Epithelial cell of esophagus (primary cell): Measurements from ENCODE around the gene ENTR1.

Source experiments
- DNase-seq: peaks from one replicate; pipeline ENCODE4 v3.0.0; 2010; ENCODE audit warnings: low read depth
- H3K4me3 ChIP-seq: 2 replicates; pipeline ENCODE4 v1.5.1; 2011; ENCODE audit warnings: mild to moderate bottlenecking, low read length, control low read depth
- TF ChIP-seq, protein P1 (sequence below): IDR thresholded peaks from 2 replicates; pipeline ENCODE4 v1.5.1; 2011; ENCODE audit warnings: low read depth, mild to moderate bottlenecking, low read length, control low read depth, inconsistent platforms; ENCODE audit not compliant: insufficient read depth; ENCODE audit errors: missing control alignments

ENTR1 gene

DNA sequence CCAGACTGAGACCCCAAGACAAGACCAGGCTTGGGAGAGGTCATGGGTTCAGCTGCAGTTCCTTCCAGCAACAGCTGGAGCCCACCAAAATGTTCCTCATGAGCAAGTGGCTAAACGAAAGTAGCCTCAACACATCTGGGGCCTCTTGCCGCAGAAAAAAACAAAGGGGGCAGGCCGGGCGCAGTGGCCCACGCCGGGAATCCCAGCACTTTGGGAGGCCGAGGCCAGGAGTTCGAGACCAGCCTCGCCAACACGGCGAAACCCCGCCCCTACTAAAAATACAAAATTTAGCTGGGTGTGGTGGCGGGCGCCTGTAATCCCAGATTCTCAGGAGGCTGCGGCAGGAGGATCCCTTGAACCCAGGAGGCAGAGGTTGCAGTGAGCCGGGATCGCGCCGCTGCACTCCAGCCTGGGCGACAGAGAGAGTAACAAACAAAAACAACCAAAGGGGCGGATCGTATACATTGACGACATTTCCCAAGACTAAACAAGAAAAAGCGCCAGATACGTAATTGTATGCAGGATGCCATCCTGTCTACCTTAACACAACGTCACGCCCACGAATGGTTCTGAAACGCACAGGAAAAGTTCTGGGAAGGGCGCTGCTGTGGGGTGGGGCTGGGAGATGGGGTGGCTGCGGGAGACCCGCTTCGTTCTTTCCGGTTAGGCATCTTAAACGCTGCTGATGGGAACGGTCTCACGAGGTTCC, 27.6 kb upstream of the ENTR1 start:
- TF ChIP-seq, protein P1, sequence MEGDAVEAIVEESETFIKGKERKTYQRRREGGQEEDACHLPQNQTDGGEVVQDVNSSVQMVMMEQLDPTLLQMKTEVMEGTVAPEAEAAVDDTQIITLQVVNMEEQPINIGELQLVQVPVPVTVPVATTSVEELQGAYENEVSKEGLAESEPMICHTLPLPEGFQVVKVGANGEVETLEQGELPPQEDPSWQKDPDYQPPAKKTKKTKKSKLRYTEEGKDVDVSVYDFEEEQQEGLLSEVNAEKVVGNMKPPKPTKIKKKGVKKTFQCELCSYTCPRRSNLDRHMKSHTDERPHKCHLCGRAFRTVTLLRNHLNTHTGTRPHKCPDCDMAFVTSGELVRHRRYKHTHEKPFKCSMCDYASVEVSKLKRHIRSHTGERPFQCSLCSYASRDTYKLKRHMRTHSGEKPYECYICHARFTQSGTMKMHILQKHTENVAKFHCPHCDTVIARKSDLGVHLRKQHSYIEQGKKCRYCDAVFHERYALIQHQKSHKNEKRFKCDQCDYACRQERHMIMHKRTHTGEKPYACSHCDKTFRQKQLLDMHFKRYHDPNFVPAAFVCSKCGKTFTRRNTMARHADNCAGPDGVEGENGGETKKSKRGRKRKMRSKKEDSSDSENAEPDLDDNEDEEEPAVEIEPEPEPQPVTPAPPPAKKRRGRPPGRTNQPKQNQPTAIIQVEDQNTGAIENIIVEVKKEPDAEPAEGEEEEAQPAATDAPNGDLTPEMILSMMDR: no peak
- peak; percentile 29 for DNase-seq
- peak overlapping the region; percentile 65 for H3K4me3 ChIP-seq

DNA sequence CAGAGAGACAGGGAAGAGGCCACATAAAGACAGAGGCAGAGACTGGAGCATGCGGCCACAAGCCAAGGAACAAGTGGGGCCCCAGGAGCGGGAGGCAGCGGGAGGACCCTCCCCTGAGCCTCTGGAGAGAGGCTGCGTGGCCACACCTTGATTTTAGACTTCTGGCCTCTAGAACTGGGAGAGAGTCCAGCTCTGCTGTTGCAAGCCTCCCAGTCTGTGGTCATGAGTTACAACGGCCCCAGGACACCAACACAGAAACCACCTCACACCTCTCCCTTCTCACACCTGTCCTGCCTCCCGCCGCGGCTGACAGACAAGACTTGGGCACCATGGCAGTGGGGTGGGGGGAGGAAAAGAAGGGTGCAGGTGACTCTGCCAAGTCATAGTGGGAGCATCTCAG, 27.0 kb upstream of the ENTR1 start:
- peak; percentile 33 for DNase-seq
- H3K4me3 ChIP-seq: peak overlapping the region; percentile 65
- TF ChIP-seq, protein P1: no peak

DNA sequence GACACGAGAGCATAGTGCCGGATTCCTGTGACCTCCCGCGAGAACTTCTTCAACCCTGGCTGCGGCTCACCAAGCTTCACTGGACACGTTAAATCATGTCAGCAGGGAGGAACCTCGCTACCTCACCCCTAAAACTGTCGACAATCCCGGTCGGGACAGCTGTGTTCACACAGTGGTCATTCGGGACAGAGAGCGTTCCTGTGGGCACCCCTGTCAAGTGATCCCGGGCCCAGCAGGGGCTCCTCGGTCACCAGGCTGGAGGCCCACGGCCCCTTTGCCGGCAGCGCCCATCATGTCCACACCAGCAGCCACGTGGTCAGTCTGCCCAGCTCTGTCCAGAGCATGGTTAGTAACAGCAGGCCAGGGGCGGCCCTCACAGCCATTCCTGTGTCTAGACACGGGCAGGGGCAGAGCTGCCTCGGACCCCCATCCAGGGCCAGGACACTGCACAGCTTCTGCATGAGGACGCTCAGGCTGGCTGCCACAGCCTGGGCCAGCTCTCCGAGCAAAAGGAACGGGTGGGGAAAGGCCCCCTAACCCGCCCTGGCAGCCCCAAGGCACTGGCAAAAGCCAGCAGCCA, 25.7 kb upstream of the ENTR1 start:
- no peak overlapping the region for H3K4me3 ChIP-seq
- DNase-seq: no peak
- TF ChIP-seq, protein P1: no peak

DNA sequence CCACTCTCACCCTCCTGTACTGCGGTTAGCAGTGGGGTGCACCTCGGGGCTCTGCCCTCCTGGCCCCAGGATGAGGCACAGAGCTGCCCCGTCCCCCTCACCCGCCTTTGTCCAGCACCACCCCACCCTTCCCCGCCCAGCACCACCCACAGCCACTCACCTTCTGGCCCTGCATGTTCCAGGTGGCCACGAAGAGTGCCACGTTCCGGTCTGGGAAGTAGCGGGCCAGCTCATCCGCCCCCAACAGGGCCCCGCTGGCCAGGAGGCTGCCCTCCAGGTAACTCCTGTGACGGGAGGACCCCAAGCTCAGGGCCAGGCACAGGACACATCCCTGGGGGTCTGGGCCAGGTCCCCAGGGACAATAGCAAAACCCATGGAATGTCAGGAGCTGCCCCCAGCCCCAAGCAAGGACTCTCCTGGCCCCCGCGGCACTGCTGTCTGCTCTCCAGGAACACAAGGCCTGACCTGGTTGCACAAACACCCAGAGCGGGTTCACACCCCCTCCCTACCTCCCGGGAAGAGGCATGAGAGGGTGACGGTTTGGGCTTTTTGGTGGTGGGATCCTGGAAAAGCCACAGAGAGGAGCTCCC, 24.3 kb upstream of the ENTR1 start:
- TF ChIP-seq, protein P1: no peak
- no peak overlapping the region for H3K4me3 ChIP-seq
- DNase-seq: no peak

DNA sequence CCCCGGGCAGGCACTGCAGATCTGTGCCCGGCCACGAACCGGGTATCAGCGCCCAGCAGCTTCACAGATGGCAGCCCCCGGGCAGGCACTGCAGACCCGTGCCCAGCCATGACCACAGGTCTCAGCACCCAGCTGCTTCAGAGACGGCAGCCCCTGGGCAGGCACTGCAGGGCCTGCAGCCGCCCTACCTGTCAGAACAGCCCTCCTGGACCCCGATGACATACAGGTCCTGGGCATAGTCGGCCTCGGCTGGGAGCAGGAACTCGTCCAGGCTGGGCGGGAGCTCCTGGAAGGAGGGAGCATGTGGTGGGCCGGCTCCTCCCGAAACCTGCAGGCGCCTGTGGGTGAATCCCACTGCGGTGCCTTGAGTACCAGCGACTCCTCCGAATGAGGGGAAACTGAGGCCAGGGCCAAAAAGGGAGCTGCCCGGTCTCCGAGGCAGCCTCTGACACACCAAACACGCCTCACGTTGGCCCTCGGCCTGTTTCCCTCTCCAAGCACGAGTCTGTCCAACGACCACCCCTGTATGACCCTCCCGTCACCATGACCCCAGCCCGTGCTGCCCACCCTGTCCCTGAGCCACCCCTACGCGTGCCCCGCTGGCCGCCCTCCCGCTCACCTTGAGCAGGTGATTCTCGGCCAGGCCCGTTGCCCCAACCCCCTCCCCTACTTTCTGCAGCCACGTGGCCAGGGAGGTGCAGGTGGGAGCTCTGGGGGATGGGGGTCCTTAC, 23.6 kb upstream of the ENTR1 start:
- DNase-seq: no peak
- TF ChIP-seq, protein P1: no peak
- H3K4me3 ChIP-seq: no peak overlapping the region

DNA sequence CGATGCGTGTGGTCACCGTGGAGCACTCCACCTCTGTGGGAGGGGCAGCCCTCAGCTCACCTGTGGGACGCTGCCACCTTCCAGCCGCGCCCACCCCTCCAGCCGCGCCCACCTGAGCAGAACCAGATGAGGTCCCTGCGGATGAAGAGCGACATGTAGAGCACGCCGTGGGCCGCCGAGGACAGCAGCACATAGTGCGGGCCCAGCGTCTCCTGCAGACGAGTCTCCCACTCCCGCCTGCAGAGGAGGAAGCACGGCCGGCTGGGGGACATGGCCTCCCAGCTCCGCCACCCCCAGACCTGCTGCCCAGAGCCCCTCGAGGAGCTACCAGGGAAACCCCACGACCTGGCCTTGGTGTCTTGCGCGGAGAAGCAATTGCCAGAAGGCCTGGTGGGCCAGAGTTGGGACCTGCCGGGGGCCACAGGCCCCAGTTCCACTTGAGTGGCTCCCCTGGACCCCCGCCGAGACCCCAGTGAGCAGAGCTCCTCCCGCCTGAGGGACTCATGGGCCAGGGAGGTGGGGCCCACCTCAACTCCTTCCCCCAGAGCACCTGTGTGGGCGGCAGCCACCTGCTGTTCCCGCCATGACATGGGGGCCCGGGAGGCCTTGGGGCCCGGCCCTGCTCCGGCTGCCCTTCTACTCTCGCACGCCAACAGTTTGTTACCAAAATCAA, 22.8 kb upstream of the ENTR1 start:
- no peak for DNase-seq
- no peak overlapping the region for H3K4me3 ChIP-seq
- TF ChIP-seq, protein P1: no peak
